HepG2 (cell line): ENCODE measurements around the gene SAMD14. TPM values are rescaled to one million over a fixed set of nuclear protein-coding genes. Genes with fewer than 3 reads are reported as not detected.

Experiments
- BRD4 ChIP-seq: sonication (generic); formaldehyde crosslinking; IDR thresholded peaks from 2 replicates; pipeline ENCODE4 v1.4.0; 2020; ENCODE audit warnings: missing genetic modification reagents
- GABPB1 ChIP-seq: IDR thresholded peaks from 2 replicates; pipeline ENCODE4 v1.6.1; 2016; ENCODE audit warnings: mild to moderate bottlenecking, missing genetic modification reagents, moderate library complexity, missing compliant biosample characterization
- HOXA5 ChIP-seq: sonication (generic); formaldehyde crosslinking; IDR thresholded peaks from 2 replicates; pipeline ENCODE4 v1.4.0; 2020; ENCODE audit warnings: missing genetic modification reagents
- PITX1 ChIP-seq: sonication (generic); formaldehyde crosslinking; IDR thresholded peaks from 2 replicates; pipeline ENCODE4 v1.5.1; 2020; ENCODE audit warnings: mild to moderate bottlenecking, missing genetic modification reagents
- TMF1 ChIP-seq: sonication (generic); formaldehyde crosslinking; IDR thresholded peaks from 2 replicates; pipeline ENCODE4 v1.8.1; 2022; ENCODE audit warnings: low read depth, missing genetic modification reagents
- ZFP1 ChIP-seq: IDR thresholded peaks from 2 replicates; pipeline ENCODE4 v1.6.1; 2016
- ZFP36L2 ChIP-seq: sonication (generic); formaldehyde crosslinking; IDR thresholded peaks from 2 replicates; pipeline ENCODE4 v1.4.0; 2020; ENCODE audit warnings: missing genetic modification reagents
- ZNF354B ChIP-seq: sonication (generic); formaldehyde crosslinking; IDR thresholded peaks from 2 replicates; pipeline ENCODE4 v1.8.0; 2022; ENCODE audit warnings: mild to moderate bottlenecking, missing genetic modification reagents
- ZNF547 ChIP-seq: sonication (generic); formaldehyde crosslinking; IDR thresholded peaks from 2 replicates; pipeline ENCODE4 v1.5.1; 2020; ENCODE audit warnings: mild to moderate bottlenecking, missing genetic modification reagents
- ZNF678 ChIP-seq: sonication (generic); formaldehyde crosslinking; IDR thresholded peaks from 2 replicates; pipeline ENCODE4 v1.4.0; 2020; ENCODE audit warnings: mild to moderate bottlenecking, missing genetic modification reagents
- ZXDC ChIP-seq: sonication (generic); formaldehyde crosslinking; IDR thresholded peaks from 2 replicates; pipeline ENCODE4 v1.5.0; 2020; ENCODE audit warnings: mild to moderate bottlenecking, missing genetic modification reagents
- polyA plus RNA-seq, 8 experiments: library from polyadenylated mRNA; depleted of rRNA in 3 of 8; stranded (reverse) in 7 of 8; unstranded in 1 of 8; fragments of >200 nt; fragmentation: Illumina TruSeq in 4 of 8; extraction: Trizol in 4 of 8; gene quantifications; 2 replicates each; pipeline versions ENCODE4 v1.2.1 to v1.2.3, GENCODE V29; 2011 to 2016; ENCODE audit warnings: low read depth in 4 of 8, missing spikeins in 1 of 8, mixed read lengths in 1 of 8; ENCODE audit not compliant: insufficient read depth in 1 of 8
- total RNA-seq, 5 experiments: library from RNA; depleted of rRNA; stranded (reverse); fragments of >200 nt; fragmentation: Illumina TruSeq; extraction: Trizol; gene quantifications; 2 replicates each; pipeline ENCODE4 v1.2.3, GENCODE V29; 2016; ENCODE audit warnings: low read depth in 1 of 5
- TF ChIP-seq, protein P1 (sequence below): sonication (generic); formaldehyde crosslinking; IDR thresholded peaks from 2 replicates; pipeline ENCODE4 v1.4.0; 2020; ENCODE audit warnings: missing genetic modification reagents
- TF ChIP-seq, protein P2 (sequence below): sonication (generic); formaldehyde crosslinking; IDR thresholded peaks from 2 replicates; pipeline ENCODE4 v1.4.0; 2020; ENCODE audit warnings: missing genetic modification reagents
- TF ChIP-seq, protein P3 (sequence below): IDR thresholded peaks from 2 replicates; pipeline ENCODE4 v1.6.1; 2016; ENCODE audit warnings: low read depth, borderline replicate concordance

Gene SAMD14
- total and polyA plus RNA-seq, 2 of the 13 experiments (the other 11 are each of a cell fraction or from before 2014, with no cell fraction given), result 0.07 to 0.22 TPM

DNA sequence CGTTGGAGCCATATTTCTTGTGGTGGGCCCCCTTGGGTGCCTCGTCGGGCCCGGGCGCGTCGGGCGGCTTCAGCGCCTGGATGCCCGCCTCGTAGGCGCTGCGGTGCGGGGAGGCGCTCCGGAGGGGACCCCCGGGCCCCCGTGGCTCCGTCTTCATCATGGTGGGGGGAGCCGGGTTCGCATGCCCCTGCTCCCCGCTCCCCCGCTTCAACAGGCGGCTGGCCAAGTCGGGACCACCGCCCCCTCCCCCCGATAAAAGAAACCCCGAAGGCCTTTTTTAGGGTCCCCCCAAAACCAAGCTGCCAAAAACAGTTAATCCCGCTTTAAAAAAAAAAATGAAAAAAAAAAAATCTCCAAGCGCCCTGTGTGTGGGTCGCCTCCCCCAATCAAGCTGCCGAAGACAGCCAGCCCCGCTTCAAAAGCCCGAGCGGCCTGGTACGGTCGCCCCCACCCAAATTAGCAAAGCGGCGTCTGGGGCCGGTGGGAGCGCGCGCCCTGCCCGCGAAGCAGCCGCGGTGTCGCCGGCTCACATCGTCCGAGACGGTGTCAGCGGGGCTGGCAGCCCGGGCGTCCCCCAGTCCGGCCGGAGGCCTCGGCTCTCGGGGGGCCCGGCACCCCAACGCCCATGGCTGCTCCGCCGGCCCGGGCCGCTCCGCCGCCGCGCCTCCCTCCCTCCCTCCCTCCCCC, 20.5 kb upstream of the SAMD14 start, which contains the start of gene PPP1R9B (continued):
- TF ChIP-seq ZXDC (CRISPR knock-in tag) (peak; percentile 69; the same call in 1 of the 2 replicates), PITX1 (CRISPR knock-in tag) (no peak), ZNF678 (CRISPR knock-in tag) (peak; percentile 71; the same call in 1 of the 2 replicates), BRD4 (CRISPR knock-in tag) (peak; percentile 45; the same call in 1 of the 2 replicates), ZNF547 (CRISPR knock-in tag) (no peak), ZFP1 (CRISPR knock-in tag) (no peak), GABPB1 (CRISPR knock-in tag) (0 out of 2 replicates have a peak, but pooled peaks have one; percentile 22), ZFP36L2 (0 out of 2 replicates have a peak, but pooled peaks have one; percentile 15), TMF1 (CRISPR knock-in tag) (no peak), HOXA5 (CRISPR knock-in tag) (0 out of 2 replicates have a peak, but pooled peaks have one; percentile 16), ZNF354B (CRISPR knock-in tag) (no peak)
- TF ChIP-seq, protein P1, sequence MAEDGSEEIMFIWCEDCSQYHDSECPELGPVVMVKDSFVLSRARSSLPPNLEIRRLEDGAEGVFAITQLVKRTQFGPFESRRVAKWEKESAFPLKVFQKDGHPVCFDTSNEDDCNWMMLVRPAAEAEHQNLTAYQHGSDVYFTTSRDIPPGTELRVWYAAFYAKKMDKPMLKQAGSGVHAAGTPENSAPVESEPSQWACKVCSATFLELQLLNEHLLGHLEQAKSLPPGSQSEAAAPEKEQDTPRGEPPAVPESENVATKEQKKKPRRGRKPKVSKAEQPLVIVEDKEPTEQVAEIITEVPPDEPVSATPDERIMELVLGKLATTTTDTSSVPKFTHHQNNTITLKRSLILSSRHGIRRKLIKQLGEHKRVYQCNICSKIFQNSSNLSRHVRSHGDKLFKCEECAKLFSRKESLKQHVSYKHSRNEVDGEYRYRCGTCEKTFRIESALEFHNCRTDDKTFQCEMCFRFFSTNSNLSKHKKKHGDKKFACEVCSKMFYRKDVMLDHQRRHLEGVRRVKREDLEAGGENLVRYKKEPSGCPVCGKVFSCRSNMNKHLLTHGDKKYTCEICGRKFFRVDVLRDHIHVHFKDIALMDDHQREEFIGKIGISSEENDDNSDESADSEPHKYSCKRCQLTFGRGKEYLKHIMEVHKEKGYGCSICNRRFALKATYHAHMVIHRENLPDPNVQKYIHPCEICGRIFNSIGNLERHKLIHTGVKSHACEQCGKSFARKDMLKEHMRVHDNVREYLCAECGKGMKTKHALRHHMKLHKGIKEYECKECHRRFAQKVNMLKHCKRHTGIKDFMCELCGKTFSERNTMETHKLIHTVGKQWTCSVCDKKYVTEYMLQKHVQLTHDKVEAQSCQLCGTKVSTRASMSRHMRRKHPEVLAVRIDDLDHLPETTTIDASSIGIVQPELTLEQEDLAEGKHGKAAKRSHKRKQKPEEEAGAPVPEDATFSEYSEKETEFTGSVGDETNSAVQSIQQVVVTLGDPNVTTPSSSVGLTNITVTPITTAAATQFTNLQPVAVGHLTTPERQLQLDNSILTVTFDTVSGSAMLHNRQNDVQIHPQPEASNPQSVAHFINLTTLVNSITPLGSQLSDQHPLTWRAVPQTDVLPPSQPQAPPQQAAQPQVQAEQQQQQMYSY (CRISPR knock-in tag), result peak; percentile 12; the same call in 1 of the 2 replicates
- TF ChIP-seq, protein P2, sequence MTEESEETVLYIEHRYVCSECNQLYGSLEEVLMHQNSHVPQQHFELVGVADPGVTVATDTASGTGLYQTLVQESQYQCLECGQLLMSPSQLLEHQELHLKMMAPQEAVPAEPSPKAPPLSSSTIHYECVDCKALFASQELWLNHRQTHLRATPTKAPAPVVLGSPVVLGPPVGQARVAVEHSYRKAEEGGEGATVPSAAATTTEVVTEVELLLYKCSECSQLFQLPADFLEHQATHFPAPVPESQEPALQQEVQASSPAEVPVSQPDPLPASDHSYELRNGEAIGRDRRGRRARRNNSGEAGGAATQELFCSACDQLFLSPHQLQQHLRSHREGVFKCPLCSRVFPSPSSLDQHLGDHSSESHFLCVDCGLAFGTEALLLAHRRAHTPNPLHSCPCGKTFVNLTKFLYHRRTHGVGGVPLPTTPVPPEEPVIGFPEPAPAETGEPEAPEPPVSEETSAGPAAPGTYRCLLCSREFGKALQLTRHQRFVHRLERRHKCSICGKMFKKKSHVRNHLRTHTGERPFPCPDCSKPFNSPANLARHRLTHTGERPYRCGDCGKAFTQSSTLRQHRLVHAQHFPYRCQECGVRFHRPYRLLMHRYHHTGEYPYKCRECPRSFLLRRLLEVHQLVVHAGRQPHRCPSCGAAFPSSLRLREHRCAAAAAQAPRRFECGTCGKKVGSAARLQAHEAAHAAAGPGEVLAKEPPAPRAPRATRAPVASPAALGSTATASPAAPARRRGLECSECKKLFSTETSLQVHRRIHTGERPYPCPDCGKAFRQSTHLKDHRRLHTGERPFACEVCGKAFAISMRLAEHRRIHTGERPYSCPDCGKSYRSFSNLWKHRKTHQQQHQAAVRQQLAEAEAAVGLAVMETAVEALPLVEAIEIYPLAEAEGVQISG (CRISPR knock-in tag), result peak; percentile 42; the same call in 1 of the 2 replicates
- TF ChIP-seq, protein P3, sequence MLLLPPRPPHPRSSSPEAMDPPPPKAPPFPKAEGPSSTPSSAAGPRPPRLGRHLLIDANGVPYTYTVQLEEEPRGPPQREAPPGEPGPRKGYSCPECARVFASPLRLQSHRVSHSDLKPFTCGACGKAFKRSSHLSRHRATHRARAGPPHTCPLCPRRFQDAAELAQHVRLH, result no peak
